ENCODE results near the gene NKAPD1.
"Not testable (repeated sequence)": the region's sequence is repeated elsewhere in the genome, so short reads cannot be mapped to it uniquely, and the experiment has no call there.

DNA sequence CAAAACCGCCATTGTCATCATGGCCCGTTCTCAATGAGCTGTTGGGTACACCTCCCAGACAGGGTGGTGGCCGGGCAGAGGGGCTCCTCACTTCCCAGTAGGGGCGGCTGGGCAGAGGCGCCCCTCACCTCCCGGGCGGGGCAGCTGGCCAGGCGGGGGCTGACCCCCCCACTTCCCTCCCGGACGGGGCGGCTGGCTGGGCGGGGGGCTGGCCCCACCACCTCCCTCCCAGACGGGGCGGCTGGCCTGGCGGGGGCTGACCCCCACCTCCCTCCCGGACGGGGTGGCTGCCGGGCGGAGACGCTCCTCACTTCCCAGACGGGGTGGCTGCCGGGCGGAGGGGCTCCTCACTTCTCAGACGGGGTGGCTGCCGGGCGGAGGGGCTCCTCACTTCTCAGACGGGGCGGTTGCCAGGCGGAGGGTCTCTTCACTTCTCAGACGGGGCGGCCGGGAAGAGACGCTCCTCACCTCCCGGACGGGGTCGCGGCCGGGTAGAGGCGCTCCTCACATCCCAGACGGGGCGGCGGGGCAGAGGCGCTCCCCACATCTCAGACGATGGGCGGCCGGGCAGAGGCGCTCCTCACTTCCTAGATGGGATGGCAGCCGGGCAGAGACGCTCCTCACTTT, 47.2 kb upstream of the NKAPD1 start:
- not testable (repeated sequence) for TF ChIP-seq CTCF, POLR2A (IDR thresholded peaks at IDR 0.05)
